EH (cell line): ENCODE measurements around the gene HLA-B.
A peak's percentile ranks its signal among the peaks of the same experiment; 100 is the strongest.
"Not testable (repeated sequence)": the region's sequence is repeated elsewhere in the genome, so short reads cannot be mapped to it uniquely, and the experiment has no call there.

Experiments used
- DNase-seq: peaks from one replicate; pipeline ENCODE4 v3.0.0-alpha.2; 2015; ENCODE audit warnings: low read depth

HLA-B gene

GRCh38 chr6:31383149-31383548, 26.2 kb upstream of the HLA-B start:
- DNase-seq = peak; percentile 48

GRCh38 chr6:31381666-31382065, 24.7 kb upstream of the HLA-B start:
- DNase-seq = no peak

GRCh38 chr6:31379850-31380249, 22.9 kb upstream of the HLA-B start:
- no peak for DNase-seq

GRCh38 chr6:31378721-31379103, 21.7 kb upstream of the HLA-B start:
- no peak for DNase-seq

- no peak for DNase-seq
These were observed 21.2 kb upstream of the HLA-B start for GRCh38 chr6:31378062-31378720.

- no peak for DNase-seq
These were observed 20.1 kb upstream of the HLA-B start for GRCh38 chr6:31377029-31377428.

- no peak for DNase-seq
These were observed 18.7 kb upstream of the HLA-B start for GRCh38 chr6:31375699-31376098.

GRCh38 chr6:31374118-31374517, 17.1 kb upstream of the HLA-B start:
- DNase-seq = not testable (repeated sequence)

GRCh38 chr6:31368461-31368860, 11.5 kb upstream of the HLA-B start:
- no peak for DNase-seq

GRCh38 chr6:31366693-31367470, 9.9 kb upstream of the HLA-B start:
- peak; percentile 88 for DNase-seq

- DNase-seq = no peak
These were observed 8.9 kb upstream of the HLA-B start for GRCh38 chr6:31365864-31366263.

GRCh38 chr6:31363811-31364210, 6.8 kb upstream of the HLA-B start:
- DNase-seq = no peak

- DNase-seq = no peak
These were observed 5.8 kb upstream of the HLA-B start for GRCh38 chr6:31362751-31363150.

- peak; percentile 25 for DNase-seq
These were observed 2.6 kb upstream of the HLA-B start for GRCh38 chr6:31359581-31359980.

GRCh38 chr6:31358302-31358701, 1.3 kb upstream of the HLA-B start:
- DNase-seq = no peak

GRCh38 chr6:31357886-31358285, 907 bp upstream of the HLA-B start:
- DNase-seq = no peak

GRCh38 chr6:31356216-31356945, 598 bp downstream of the HLA-B start:
- peak; percentile 50 for DNase-seq

GRCh38 chr6:31355583-31355948, 1.4 kb downstream of the HLA-B start:
- no peak for DNase-seq

- DNase-seq = no peak
These were observed 2.0 kb downstream of the HLA-B start for GRCh38 chr6:31354864-31355582.

- DNase-seq = no peak
These were observed 2.7 kb downstream of the HLA-B start for GRCh38 chr6:31354158-31354863.

- DNase-seq = no peak
These were observed 3.5 kb downstream of the HLA-B start for GRCh38 chr6:31353384-31353945.
